ENCODE results near the gene CTXN1. TPM values are rescaled to one million over a fixed set of nuclear protein-coding genes. Genes with fewer than 3 reads are reported as not detected.

CTXN1 gene
- total RNA-seq, 2 experiments from 2014 or later = 0.43 TPM; not detected in 1

DNA sequence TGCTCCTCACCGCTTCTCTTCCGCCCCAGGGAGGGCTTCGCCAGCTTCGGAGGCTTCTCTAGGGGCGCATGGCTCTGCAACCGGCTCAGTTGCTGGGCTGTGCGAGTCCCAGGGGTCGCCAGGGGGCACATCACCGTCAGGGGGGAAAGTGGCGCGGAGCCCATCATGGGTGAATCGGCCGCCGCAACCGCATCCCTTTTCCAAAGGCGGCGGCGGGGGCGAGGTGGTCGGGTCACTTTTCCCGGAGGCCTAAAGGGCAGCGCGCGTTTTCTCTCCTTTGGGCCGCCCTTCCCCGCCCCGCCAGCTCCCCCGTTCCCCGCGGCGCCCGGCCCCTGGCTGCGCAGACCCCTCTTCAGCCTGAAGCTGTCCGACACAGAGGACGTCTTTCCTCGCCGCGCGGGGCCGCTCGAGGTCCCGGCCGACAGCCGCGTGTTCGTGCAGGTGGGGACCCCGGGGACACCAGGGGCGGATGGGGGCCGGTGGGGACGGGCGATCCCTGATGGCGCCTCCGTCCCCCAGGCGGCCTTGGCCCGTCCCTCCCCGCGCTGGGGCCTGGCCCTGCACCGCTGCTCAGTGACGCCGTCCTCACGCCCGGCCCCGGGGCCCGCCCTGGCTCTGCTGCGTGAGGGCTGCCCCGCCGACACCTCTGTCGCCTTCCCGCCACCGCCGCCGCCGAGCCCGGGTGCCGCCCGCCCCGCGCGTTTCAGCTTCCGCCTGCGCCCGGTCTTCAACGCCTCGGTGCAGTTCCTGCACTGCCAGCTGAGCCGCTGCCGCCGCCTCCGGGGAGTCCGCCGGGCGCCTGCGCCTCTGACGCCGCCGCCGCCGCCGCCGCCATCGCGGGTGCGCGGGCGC, 9.6 kb downstream of the CTXN1 start:
- intact Hi-C loops (cut with micrococcal nuclease) = no loop called here
- CTCF ChIA-PET = interaction anchor here (0.9 to 2.4 kb wide), 4 partner anchors 13 to 47 kb away, joined by 3 to 7 read pairs (median 4); partner anchors contain the start of genes MAP2K7 and TIMM44
- Mint-ChIP-seq H3K4me1 (ENCODE audit: low read depth) (peaks cover 29% of the 10 kb centered on the region), H3K9me3 (no peaks in the 10 kb centered on the region), H3K27ac (no peak overlapping the region), H3K27me3 (ENCODE audit: low read depth) (peaks cover 27% of the 10 kb centered on the region), H3K36me3 (ENCODE audit: low read depth) (peaks cover 6% of the 10 kb centered on the region), H3K4me3 (peak overlapping the region; percentile 72)
- DNase-seq = peak; percentile 80

GRCh38 chr19:7915250-7916102, 10.5 kb downstream of the CTXN1 start:
- no peak for DNase-seq
- H3K4me3 Mint-ChIP-seq = peak overlapping the region; percentile 34
- H3K27ac Mint-ChIP-seq = no peak overlapping the region
- CTCF ChIA-PET = interaction anchor here (0.9 kb wide), 2 partner anchors 12 to 28 kb away, joined by 3 read pairs; partner anchors contain the start of genes MAP2K7 and TIMM44
- H3K4me1 Mint-ChIP-seq (ENCODE audit: low read depth) = peaks cover 24% of the 10 kb centered on the region
- no peaks in the 10 kb centered on the region for H3K9me3 Mint-ChIP-seq
- intact Hi-C loops (cut with micrococcal nuclease) = no loop called here
- peaks cover 27% of the 10 kb centered on the region for H3K27me3 Mint-ChIP-seq (ENCODE audit: low read depth)
- peaks cover 9% of the 10 kb centered on the region for H3K36me3 Mint-ChIP-seq (ENCODE audit: low read depth)

DNA sequence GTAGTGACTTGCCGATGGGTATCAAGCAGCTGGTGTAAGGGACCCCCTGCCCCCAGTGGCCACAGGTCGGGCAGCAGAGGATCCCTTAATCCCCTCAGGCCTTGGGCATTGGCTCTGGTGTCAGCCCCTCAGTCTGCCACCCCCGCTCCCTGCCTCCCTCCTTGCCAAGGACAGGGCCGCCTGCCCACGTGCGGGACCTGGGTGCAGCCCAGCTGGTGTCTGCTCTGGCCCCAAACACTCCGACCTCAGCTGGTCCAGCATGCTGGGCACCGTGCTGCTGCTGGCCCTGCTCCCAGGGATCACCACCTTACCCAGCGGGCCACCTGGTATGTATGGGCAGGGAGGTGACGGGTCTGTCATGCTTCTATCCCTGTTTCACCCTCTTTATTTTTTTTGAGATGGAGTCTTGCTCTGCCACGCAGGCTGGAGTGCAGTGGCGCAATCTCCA, 11.3 kb downstream of the CTXN1 start, which contains the start of gene TGFBR3L:
Gene TGFBR3L (plus strand): TSS at position 233 of the 448 bp plus-strand sequence.
- H3K27ac Mint-ChIP-seq = no peak within 1 kb of the TSS
- H3K36me3 Mint-ChIP-seq (ENCODE audit: low read depth) = peaks cover 12% of the 10 kb centered on the region
- CTCF ChIA-PET = no interaction called here
- H3K9me3 Mint-ChIP-seq = no peaks in the 10 kb centered on the region
- peaks cover 24% of the 10 kb centered on the region for H3K27me3 Mint-ChIP-seq (ENCODE audit: low read depth)
- peaks cover 18% of the 10 kb centered on the region for H3K4me1 Mint-ChIP-seq (ENCODE audit: low read depth)
- peak within 1 kb of the TSS; percentile 33 for H3K4me3 Mint-ChIP-seq
- intact Hi-C loops (cut with micrococcal nuclease) = no loop called here
- DNase-seq = no peak

GRCh38 chr19:7914099-7914498, 11.8 kb downstream of the CTXN1 start:
- Mint-ChIP-seq H3K4me3 (no peak overlapping the region), H3K4me1 (ENCODE audit: low read depth) (peaks cover 15% of the 10 kb centered on the region), H3K36me3 (ENCODE audit: low read depth) (peaks cover 12% of the 10 kb centered on the region), H3K27me3 (ENCODE audit: low read depth) (peaks cover 24% of the 10 kb centered on the region), H3K27ac (no peak overlapping the region), H3K9me3 (no peaks in the 10 kb centered on the region)
- intact Hi-C loops (cut with micrococcal nuclease) = no loop called here
- CTCF ChIA-PET = no interaction called here
- DNase-seq = no peak

- H3K27me3 Mint-ChIP-seq (ENCODE audit: low read depth) = peaks cover 24% of the 10 kb centered on the region
- H3K27ac Mint-ChIP-seq = no peak overlapping the region
- peaks cover 12% of the 10 kb centered on the region for H3K36me3 Mint-ChIP-seq (ENCODE audit: low read depth)
- H3K9me3 Mint-ChIP-seq = no peaks in the 10 kb centered on the region
- H3K4me1 Mint-ChIP-seq (ENCODE audit: low read depth) = peaks cover 15% of the 10 kb centered on the region
- no peak for DNase-seq
- CTCF ChIA-PET = no interaction called here
- no peak overlapping the region for H3K4me3 Mint-ChIP-seq
- intact Hi-C loops (cut with micrococcal nuclease) = no loop called here
Observed at GRCh38 chr19:7913652-7914051, 12.3 kb downstream of the CTXN1 start.

GRCh38 chr19:7912697-7913564, 13.0 kb downstream of the CTXN1 start:
- Mint-ChIP-seq H3K9me3 (no peaks in the 10 kb centered on the region), H3K27me3 (ENCODE audit: low read depth) (peaks cover 18% of the 10 kb centered on the region), H3K4me3 (no peak overlapping the region), H3K27ac (no peak overlapping the region), H3K36me3 (ENCODE audit: low read depth) (peaks cover 12% of the 10 kb centered on the region), H3K4me1 (ENCODE audit: low read depth) (peaks cover 11% of the 10 kb centered on the region)
- intact Hi-C loops (cut with micrococcal nuclease) = no loop called here
- CTCF ChIA-PET = no interaction called here
- no peak for DNase-seq

- H3K27ac Mint-ChIP-seq = no peak overlapping the region
- no peak for DNase-seq
- no peaks in the 10 kb centered on the region for H3K9me3 Mint-ChIP-seq
- peaks cover 12% of the 10 kb centered on the region for H3K36me3 Mint-ChIP-seq (ENCODE audit: low read depth)
- peaks cover 16% of the 10 kb centered on the region for H3K27me3 Mint-ChIP-seq (ENCODE audit: low read depth)
- intact Hi-C loops (cut with micrococcal nuclease) = no loop called here
- H3K4me3 Mint-ChIP-seq = no peak overlapping the region
- CTCF ChIA-PET = no interaction called here
- peaks cover 12% of the 10 kb centered on the region for H3K4me1 Mint-ChIP-seq (ENCODE audit: low read depth)
Observed at GRCh38 chr19:7912144-7912696, 13.7 kb downstream of the CTXN1 start.

DNA sequence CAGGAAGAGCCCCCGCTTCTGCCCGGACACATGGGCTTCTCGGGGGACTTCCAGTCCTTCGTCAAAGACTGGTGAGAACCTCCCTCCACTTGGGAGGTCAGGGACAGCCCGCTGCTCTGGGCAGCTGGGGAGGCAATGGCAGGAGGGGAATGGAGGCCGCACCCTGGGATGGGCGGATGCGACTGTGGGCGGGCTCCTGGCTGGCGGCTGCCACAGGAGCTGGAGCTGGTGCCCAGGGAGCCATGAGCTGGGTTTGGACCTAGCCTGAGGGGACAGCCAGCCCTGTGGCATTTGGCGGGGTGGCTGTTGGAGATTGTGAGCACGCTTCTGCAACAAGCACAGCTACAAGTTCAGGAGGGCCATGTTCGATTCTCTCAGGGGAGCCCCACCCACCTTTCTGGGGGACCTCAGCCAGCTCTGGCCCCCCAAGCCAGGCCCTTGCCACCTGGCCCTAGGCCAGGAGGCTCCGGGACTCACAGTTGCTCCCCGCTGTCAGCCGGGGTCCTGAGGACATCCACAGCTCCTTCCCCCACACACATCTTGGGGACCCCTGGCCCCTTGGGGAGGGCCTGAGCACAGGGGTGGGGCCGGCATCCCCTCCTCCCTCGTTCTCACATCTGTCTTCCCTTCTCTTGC, 14.3 kb downstream of the CTXN1 start:
- Mint-ChIP-seq H3K36me3 (ENCODE audit: low read depth) (peaks cover 12% of the 10 kb centered on the region), H3K4me1 (ENCODE audit: low read depth) (peaks cover 9% of the 10 kb centered on the region), H3K4me3 (no peak overlapping the region), H3K9me3 (no peaks in the 10 kb centered on the region), H3K27me3 (ENCODE audit: low read depth) (peaks cover 12% of the 10 kb centered on the region), H3K27ac (no peak overlapping the region)
- DNase-seq = no peak
- CTCF ChIA-PET = no interaction called here
- intact Hi-C loops (cut with micrococcal nuclease) = no loop called here

GRCh38 chr19:7910321-7911161, 15.4 kb downstream of the CTXN1 start:
- Mint-ChIP-seq H3K4me1 (ENCODE audit: low read depth) (peaks cover 14% of the 10 kb centered on the region), H3K9me3 (no peaks in the 10 kb centered on the region), H3K4me3 (no peak overlapping the region), H3K27ac (no peak overlapping the region), H3K36me3 (ENCODE audit: low read depth) (peaks cover 15% of the 10 kb centered on the region), H3K27me3 (ENCODE audit: low read depth) (peaks cover 8% of the 10 kb centered on the region)
- intact Hi-C loops (cut with micrococcal nuclease) = no loop called here
- CTCF ChIA-PET = no interaction called here
- no peak for DNase-seq

- CTCF ChIA-PET = interaction anchor here (0.5 to 0.9 kb wide), 2 partner anchors 41 to 285 kb away, joined by 3 to 4 read pairs; no protein-coding TSS in a partner anchor
- no peaks in the 10 kb centered on the region for H3K27me3 Mint-ChIP-seq (ENCODE audit: low read depth)
- H3K27ac Mint-ChIP-seq = no peak overlapping the region
- no peaks in the 10 kb centered on the region for H3K9me3 Mint-ChIP-seq
- peaks cover 20% of the 10 kb centered on the region for H3K36me3 Mint-ChIP-seq (ENCODE audit: low read depth)
- H3K4me1 Mint-ChIP-seq (ENCODE audit: low read depth) = peaks cover 21% of the 10 kb centered on the region
- H3K4me3 Mint-ChIP-seq = no peak overlapping the region
- DNase-seq = no peak
- intact Hi-C loops (cut with micrococcal nuclease) = no loop called here
Observed at GRCh38 chr19:7909471-7910067, 16.4 kb downstream of the CTXN1 start.

Measured in activated naive CD4-positive, alpha-beta T cell treated with anti-CD3 and anti-CD28 coated beads for 36 hours (primary cell).